GM12878 (cell line): Measurements from ENCODE around the gene UBA5. TPM values are rescaled to one million over a fixed set of nuclear protein-coding genes. Genes with fewer than 3 reads are reported as not detected.

Experiments
- BHLHE40 ChIP-seq, 2 experiments: fragments of 450-650 bp in 1 of 2; IDR thresholded peaks; 2 replicates each; pipeline ENCODE4 v1.6.1; 2011 to 2017; ENCODE audit warnings: low read depth in 2 of 2, borderline replicate concordance in 1 of 2, improper control_type of control experiment in 1 of 2, low read length in 1 of 2, mild to moderate bottlenecking in 1 of 2
- HDGF ChIP-seq: fragments of 450-650 bp; IDR thresholded peaks from 2 replicates; pipeline ENCODE4 v1.6.1; 2016; ENCODE audit warnings: antibody characterized with exemption
- IKZF2 ChIP-seq, 2 experiments: fragments of 450-650 bp; IDR thresholded peaks; 2 replicates each; pipeline ENCODE4 v1.6.1; 2017; ENCODE audit warnings: mild to moderate bottlenecking in 2 of 2, moderate library complexity in 2 of 2
- MTA2 ChIP-seq: fragments of 450-650 bp; IDR thresholded peaks from 2 replicates; pipeline ENCODE4 v1.6.1; 2016; ENCODE audit warnings: low read depth, mild to moderate bottlenecking, moderate library complexity
- PAX5 ChIP-seq: IDR thresholded peaks from 2 replicates; pipeline ENCODE4 v1.6.1; 2011; ENCODE audit warnings: low read depth, low read length, borderline replicate concordance
- RAD21 ChIP-seq: IDR thresholded peaks from 2 replicates; pipeline ENCODE4 v1.6.1; 2011; ENCODE audit warnings: mild to moderate bottlenecking, low read depth, low read length, moderate library complexity; ENCODE audit not compliant: insufficient read depth
- RFX5 ChIP-seq: IDR thresholded peaks from 2 replicates; pipeline ENCODE4 v1.6.1; 2011; ENCODE audit warnings: low read depth, low read length, improper control_type of control experiment
- RUNX3 ChIP-seq: IDR thresholded peaks from 2 replicates; pipeline ENCODE4 v1.6.1; 2012; ENCODE audit warnings: low read length, inconsistent platforms
- ZNF274 ChIP-seq: IDR thresholded peaks from one replicate; pipeline ENCODE4 v1.8.0; 2011; ENCODE audit not compliant: insufficient read length, insufficient read depth
- polyA plus RNA-seq, 11 experiments: library from polyadenylated mRNA; depleted of rRNA in 4 of 11; unstranded in 6 of 11; stranded (reverse) in 5 of 11; fragments of >200 nt; fragmentation: Nextera tagmentation in 4 of 11; fragmentation: Illumina TruSeq in 1 of 11; extraction: Ambion mirVana in 4 of 11; extraction: Trizol in 1 of 11; gene quantifications; 1 replicate in 1 of 11; 2 replicates in 10 of 11; pipeline versions ENCODE4 v1.2.1 to v1.2.3, GENCODE V29; 2011 to 2016; ENCODE audit warnings: inconsistent platforms in 2 of 11, missing spikeins in 2 of 11, low read depth in 1 of 11
- total RNA-seq, 4 experiments: library from RNA; depleted of rRNA in 3 of 4; stranded (reverse); fragments of >200 nt in 3 of 4; fragmentation: Illumina TruSeq in 1 of 4; extraction: Trizol in 1 of 4; gene quantifications; 2 replicates each; pipeline versions ENCODE4 v1.2.1 to v1.2.3, GENCODE V29; 2013 to 2021
- TF ChIP-seq, protein P1 (sequence below): fragments of 450-650 bp; IDR thresholded peaks from 2 replicates; pipeline ENCODE4 v1.6.1; 2017; ENCODE audit warnings: mild to moderate bottlenecking, low read depth, inconsistent platforms; ENCODE audit not compliant: poor library complexity, severe bottlenecking
- TF ChIP-seq, protein P2 (sequence below): fragments of 450-650 bp; formaldehyde crosslinking; IDR thresholded peaks from 2 replicates; pipeline ENCODE4 v1.4.0; 2022; ENCODE audit warnings: mild to moderate bottlenecking, moderate library complexity
- TF ChIP-seq, protein P3 (sequence below): fragments of 450-650 bp; IDR thresholded peaks from 2 replicates; pipeline ENCODE4 v1.6.1; 2017; ENCODE audit warnings: mild to moderate bottlenecking
- TF ChIP-seq, protein P4 (sequence below): fragments of 450-650 bp; IDR thresholded peaks from 2 replicates; pipeline ENCODE4 v1.6.1; 2017; ENCODE audit warnings: mild to moderate bottlenecking, moderate library complexity

The UBA5 gene
- total and polyA plus RNA-seq, 10 of the 15 experiments (the other 5 are each of a cell fraction or from before 2014, with no cell fraction given) = 10.2 to 62.1 (median 43.8) TPM

DNA sequence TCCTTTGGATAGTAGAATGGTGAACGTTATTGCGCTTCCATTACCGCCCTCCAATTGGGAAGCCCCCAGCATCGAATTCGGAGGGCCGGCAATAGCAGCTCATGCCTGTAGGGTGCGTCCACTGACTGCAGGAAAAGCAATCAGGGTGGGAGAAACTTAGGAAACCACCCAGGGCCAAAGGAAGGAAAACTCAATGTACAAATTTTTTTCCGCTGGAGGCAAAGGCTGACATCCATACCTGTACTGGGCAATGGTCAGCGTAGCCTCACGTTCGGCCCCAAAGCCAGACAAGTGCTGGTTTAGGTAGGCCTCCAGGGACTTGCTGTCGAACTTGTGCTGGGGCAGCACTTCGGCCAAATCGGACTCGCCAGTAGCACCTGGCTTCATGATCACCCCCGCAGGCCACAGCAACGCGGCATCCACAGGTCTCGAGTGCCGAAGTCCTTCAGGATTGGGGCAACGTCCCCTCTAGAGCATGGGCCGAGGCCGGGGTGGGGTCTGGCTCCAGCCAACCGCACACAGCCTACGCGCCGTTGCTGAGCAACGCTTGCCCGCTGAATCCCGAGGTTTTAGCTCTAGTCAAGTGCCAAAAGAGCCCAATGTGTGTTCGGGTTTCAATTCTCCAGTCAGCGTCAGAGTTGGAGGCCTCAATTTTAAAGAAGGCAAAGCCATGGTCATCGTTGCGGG, 621 bp upstream of the UBA5 start, which contains the start of gene ACAD11 (continued):
- TF ChIP-seq, protein P1, sequence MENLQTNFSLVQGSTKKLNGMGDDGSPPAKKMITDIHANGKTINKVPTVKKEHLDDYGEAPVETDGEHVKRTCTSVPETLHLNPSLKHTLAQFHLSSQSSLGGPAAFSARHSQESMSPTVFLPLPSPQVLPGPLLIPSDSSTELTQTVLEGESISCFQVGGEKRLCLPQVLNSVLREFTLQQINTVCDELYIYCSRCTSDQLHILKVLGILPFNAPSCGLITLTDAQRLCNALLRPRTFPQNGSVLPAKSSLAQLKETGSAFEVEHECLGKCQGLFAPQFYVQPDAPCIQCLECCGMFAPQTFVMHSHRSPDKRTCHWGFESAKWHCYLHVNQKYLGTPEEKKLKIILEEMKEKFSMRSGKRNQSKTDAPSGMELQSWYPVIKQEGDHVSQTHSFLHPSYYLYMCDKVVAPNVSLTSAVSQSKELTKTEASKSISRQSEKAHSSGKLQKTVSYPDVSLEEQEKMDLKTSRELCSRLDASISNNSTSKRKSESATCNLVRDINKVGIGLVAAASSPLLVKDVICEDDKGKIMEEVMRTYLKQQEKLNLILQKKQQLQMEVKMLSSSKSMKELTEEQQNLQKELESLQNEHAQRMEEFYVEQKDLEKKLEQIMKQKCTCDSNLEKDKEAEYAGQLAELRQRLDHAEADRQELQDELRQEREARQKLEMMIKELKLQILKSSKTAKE = peak; percentile 15
- TF ChIP-seq ZNF274 (no peak), RUNX3 (peak; percentile 1; the same call in 1 of the 2 replicates), IKZF2 (IDR thresholded peaks at IDR 0.05) (peak; percentile 68 to 74), RAD21 (peak; percentile 48), BHLHE40 (IDR thresholded peaks at IDR 0.05; ENCODE audit: borderline replicate concordance in 1 of 2, low read depth in 2 of 2, low read length in 1 of 2) (peak in 1 of 2 experiments; percentile 10; a peak in 1 of 4 replicates), MTA2 (peak; percentile 21; the same call in 1 of the 2 replicates), HDGF (0 out of 2 replicates have a peak, but pooled peaks have one; percentile 48), RFX5 (peak; percentile 61), PAX5 (0 out of 2 replicates have a peak, but pooled peaks have one; percentile 7)
- TF ChIP-seq, protein P2, sequence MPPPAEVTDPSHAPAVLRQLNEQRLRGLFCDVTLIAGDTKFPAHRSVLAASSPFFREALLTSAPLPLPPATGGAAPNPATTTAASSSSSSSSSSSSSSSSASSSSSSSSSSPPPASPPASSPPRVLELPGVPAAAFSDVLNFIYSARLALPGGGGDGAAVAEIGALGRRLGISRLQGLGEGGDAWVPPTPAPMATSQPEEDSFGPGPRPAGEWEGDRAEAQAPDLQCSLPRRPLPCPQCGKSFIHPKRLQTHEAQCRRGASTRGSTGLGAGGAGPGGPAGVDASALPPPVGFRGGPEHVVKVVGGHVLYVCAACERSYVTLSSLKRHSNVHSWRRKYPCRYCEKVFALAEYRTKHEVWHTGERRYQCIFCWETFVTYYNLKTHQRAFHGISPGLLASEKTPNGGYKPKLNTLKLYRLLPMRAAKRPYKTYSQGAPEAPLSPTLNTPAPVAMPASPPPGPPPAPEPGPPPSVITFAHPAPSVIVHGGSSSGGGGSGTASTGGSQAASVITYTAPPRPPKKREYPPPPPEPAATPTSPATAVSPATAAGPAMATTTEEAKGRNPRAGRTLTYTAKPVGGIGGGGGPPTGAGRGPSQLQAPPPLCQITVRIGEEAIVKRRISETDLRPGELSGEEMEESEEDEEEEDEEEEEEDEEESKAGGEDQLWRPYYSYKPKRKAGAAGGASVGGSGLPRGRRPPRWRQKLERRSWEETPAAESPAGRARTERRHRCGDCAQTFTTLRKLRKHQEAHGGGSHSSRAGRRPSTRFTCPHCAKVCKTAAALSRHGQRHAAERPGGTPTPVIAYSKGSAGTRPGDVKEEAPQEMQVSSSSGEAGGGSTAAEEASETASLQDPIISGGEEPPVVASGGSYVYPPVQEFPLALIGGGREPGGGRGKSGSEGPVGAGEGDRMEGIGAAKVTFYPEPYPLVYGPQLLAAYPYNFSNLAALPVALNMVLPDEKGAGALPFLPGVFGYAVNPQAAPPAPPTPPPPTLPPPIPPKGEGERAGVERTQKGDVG (CRISPR knock-in tag) = no peak
- TF ChIP-seq, protein P3, sequence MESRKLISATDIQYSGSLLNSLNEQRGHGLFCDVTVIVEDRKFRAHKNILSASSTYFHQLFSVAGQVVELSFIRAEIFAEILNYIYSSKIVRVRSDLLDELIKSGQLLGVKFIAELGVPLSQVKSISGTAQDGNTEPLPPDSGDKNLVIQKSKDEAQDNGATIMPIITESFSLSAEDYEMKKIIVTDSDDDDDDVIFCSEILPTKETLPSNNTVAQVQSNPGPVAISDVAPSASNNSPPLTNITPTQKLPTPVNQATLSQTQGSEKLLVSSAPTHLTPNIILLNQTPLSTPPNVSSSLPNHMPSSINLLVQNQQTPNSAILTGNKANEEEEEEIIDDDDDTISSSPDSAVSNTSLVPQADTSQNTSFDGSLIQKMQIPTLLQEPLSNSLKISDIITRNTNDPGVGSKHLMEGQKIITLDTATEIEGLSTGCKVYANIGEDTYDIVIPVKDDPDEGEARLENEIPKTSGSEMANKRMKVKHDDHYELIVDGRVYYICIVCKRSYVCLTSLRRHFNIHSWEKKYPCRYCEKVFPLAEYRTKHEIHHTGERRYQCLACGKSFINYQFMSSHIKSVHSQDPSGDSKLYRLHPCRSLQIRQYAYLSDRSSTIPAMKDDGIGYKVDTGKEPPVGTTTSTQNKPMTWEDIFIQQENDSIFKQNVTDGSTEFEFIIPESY = no peak
- TF ChIP-seq, protein P4, sequence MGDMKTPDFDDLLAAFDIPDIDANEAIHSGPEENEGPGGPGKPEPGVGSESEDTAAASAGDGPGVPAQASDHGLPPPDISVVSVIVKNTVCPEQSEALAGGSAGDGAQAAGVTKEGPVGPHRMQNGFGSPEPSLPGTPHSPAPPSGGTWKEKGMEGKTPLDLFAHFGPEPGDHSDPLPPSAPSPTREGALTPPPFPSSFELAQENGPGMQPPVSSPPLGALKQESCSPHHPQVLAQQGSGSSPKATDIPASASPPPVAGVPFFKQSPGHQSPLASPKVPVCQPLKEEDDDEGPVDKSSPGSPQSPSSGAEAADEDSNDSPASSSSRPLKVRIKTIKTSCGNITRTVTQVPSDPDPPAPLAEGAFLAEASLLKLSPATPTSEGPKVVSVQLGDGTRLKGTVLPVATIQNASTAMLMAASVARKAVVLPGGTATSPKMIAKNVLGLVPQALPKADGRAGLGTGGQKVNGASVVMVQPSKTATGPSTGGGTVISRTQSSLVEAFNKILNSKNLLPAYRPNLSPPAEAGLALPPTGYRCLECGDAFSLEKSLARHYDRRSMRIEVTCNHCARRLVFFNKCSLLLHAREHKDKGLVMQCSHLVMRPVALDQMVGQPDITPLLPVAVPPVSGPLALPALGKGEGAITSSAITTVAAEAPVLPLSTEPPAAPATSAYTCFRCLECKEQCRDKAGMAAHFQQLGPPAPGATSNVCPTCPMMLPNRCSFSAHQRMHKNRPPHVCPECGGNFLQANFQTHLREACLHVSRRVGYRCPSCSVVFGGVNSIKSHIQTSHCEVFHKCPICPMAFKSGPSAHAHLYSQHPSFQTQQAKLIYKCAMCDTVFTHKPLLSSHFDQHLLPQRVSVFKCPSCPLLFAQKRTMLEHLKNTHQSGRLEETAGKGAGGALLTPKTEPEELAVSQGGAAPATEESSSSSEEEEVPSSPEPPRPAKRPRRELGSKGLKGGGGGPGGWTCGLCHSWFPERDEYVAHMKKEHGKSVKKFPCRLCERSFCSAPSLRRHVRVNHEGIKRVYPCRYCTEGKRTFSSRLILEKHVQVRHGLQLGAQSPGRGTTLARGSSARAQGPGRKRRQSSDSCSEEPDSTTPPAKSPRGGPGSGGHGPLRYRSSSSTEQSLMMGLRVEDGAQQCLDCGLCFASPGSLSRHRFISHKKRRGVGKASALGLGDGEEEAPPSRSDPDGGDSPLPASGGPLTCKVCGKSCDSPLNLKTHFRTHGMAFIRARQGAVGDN = no peak; the same call in 1 of the 2 replicates
